COR-L47 (cell line): ENCODE results near the gene KRT83.

ENCODE experiments used
- DNase-seq: peaks from one replicate; lab custom pipeline; 2025; lab: John Stamatoyannopoulos, UW

KRT83 gene

GRCh38 chr12:52320784-52321400, at the start of gene KRT83:
TSS of gene KRT83 (minus strand) at chr12:52321398. CDS start at chr12:52321335, 63 bp downstream.
- no peak for DNase-seq

DNA sequence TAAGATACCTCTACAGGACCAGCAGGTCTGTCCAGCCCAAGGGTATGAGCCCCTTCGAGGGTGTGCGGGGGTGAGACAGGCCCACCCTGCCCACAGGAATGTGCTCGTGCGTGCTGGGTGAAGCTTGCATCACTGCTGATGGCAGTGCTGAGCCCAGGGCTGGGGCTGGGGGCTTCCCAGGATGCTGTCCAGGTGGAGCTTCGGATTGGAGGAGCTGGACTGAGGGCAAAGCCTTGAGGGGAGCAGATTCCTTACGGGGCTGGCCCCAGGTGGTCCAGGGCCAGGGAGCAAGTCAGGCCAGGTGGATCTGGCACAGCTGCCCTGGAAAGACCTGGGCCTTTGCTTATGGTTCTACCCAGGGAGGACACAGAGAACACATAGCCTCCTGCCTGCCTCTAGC, 48.6 kb upstream of the KRT83 start:
- DNase-seq = no peak

GRCh38 chr12:52369211-52369610, 48.0 kb upstream of the KRT83 start:
- no peak for DNase-seq

DNA sequence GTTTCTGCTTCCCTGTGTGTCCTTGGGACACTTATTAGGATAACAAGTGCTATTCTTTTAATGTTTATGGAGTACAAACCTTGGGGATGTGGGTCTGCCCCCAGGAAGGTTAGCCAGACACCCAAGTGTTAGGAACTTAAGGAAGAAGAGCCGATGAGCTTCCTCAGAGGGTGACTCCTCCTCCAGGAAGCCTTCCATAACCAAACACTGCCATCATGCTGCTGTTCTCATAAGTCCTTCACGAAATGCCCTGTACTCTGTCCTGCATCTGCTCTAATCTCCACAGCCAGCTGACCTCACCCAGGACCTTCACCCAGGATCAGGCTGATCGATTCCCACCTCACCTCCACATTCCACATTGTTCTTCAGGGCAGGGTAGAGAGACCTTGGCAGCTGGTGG, 47.3 kb upstream of the KRT83 start:
- no peak for DNase-seq

DNA sequence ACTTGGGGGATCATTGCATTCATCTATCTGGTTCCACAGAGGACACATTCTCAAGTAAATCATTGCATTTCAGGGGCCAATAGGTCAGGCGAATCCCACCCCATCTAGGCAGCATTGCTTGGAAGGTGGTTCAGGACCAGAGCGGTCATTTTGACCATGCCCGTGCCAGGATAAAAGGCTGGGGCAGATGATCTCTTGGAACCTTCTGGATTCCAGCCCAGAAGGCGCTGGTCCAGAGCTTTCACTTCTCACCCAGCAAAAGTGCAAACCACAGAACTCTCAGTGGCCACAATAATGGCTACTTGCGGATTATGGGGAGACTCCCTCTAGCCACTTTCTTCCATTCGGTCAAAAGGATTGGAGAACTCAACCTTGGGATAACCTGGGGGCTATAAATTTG, 46.7 kb upstream of the KRT83 start:
- no peak for DNase-seq

- no peak for DNase-seq
Observed at GRCh38 chr12:52366738-52367485, 45.7 kb upstream of the KRT83 start, which contains the start of gene KRT85. TSS of gene KRT85 (minus strand) at chr12:52367481. CDS start at chr12:52367405, 76 bp downstream.

DNA sequence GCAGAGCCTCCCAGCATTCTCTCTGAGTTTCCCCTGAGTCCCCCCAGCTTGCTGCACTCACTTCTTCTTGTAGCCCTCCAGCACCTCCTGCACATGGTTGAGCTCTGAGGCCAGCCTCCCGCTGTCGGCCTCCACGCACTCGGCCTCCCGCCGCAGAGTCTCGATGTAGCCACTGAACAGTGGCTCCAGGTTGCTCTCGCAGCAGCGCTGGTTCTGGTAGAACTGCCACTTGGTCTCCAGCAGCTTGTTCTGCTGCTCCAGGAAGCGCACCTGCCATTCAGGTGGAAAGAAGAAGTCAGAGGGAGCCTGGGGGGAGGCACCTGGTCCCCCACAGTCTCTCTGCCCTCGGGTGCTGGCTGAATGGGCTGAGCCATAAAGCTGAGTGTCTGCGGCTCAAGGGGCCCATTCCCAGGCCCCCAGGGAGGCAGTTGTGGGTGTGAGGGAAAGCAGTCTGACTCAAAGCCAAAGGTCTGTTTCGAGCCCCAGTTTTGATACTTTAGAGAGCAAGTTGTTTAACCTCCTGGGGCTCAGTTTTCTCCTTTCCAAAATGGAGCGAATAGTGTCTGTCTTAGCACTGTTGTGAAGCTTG, 43.8 kb upstream of the KRT83 start:
- no peak for DNase-seq

DNA sequence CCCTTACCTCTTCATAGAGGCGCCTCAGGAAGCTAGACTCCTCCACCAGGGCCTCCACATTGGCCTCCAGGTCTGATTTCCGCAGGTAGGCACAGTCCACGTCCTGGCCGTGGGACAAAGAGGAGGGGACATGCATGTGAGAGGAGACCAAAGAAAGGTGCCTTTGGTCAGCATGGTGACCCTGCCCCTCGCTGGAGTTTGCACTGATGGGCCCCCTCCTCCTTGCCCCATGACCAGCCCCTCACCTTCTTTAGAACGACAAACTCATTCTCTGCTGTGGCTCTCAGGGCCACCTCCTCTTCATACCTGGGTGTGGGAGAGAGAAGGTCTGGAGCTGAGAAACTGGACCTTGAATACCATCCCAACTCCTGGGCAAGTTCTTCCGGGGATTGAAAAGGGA, 42.9 kb upstream of the KRT83 start:
- DNase-seq = no peak

GRCh38 chr12:52363111-52363679, 42.0 kb upstream of the KRT83 start:
- DNase-seq = no peak

- DNase-seq = no peak
Observed at GRCh38 chr12:52362118-52362726, 41.0 kb upstream of the KRT83 start.

- DNase-seq = no peak
Observed at GRCh38 chr12:52361553-52361952, 40.4 kb upstream of the KRT83 start.

DNA sequence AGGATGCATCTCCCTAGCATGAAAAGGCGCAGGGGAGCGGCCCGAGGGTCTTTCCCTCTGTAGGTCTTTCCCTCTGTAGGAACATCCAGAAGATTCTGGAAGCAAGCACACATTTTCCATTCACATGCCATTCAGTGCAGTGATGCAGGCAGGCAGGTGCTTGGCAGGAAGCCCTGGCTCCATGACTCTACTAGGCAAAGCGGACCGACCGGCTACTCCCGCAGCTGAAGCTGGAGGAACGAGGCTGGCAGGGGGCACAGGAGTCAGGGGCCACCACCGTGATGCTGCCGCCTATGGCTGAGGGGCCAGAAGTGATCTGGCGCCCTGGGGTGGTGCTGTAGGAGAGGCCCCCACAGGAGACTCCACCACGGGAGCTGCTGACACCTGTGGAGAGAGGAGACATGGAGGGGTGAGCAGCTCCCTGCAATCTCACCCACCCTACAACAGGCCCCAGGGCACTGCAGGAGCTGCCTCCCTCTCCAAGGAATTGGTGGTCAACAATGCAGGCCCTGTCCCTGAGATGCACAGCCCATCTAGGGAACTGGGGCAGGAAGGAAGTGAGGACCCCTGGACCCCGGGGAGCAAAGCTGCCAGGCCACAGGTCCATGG, 39.6 kb upstream of the KRT83 start:
- no peak for DNase-seq

GRCh38 chr12:52360106-52360662, 39.0 kb upstream of the KRT83 start:
- DNase-seq = no peak

DNA sequence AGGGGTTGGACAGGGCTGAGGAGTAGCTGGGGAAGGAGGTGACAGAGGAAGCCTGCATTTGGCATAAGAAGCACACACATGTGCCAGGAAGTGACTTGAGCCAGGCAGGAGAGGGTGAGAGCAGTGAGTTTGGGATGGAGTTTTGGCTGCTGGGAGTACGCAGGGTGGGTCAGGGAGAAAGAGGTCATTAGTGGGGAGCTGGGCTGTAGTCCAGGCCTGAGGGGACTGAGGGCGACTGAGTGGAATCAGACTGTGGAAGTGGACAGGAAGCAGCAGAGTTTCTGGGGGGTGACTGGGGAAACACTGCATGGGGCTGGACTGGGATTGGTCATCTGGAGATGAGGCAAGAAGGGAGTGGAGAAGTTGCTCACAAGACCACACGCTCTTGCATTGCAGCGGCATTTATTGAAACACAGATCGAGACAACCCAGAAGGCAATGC, 38.4 kb upstream of the KRT83 start:
- DNase-seq = no peak

GRCh38 chr12:52358575-52359350, 37.6 kb upstream of the KRT83 start:
- peak; percentile 33 for DNase-seq

DNA sequence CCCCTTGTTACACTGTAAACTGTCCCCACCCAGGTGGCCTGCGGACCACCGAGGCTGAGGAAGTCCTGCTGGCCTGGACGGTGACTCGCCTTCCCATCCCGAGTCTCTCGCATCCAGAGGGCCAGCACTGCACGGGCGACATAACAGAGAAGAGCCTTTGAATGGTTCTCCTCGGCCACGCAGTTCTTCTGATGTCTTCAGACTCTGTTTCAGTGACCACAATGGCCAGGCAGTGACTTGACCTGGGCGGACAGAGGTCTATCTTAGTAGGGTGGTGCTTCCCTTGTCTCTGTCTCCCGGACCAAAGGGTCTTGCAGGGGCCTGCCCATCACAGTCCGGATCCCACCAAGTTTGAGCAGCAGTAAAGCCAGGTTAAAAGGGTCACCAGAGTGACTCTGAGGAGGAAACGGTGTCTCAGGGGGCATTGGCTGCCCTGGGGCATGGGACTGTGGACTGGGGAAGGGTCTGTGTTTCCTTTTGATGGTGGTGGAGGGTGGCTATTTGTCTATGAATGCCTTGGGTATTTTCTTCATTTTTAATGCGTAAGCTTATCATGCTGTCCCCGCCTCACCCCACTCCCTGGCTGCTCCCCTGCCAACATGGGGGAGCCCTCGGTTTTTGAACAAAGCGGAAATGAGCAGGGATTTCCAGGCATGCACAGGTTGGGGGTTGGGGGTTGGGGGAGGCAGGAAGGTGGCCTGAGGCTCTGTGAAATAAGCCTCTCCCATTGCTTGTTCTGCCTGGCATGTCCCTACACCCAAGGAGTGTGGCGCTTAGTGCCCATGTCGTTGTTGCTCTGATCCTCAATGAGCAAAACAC, 35.8 kb upstream of the KRT83 start:
- DNase-seq = no peak

DNA sequence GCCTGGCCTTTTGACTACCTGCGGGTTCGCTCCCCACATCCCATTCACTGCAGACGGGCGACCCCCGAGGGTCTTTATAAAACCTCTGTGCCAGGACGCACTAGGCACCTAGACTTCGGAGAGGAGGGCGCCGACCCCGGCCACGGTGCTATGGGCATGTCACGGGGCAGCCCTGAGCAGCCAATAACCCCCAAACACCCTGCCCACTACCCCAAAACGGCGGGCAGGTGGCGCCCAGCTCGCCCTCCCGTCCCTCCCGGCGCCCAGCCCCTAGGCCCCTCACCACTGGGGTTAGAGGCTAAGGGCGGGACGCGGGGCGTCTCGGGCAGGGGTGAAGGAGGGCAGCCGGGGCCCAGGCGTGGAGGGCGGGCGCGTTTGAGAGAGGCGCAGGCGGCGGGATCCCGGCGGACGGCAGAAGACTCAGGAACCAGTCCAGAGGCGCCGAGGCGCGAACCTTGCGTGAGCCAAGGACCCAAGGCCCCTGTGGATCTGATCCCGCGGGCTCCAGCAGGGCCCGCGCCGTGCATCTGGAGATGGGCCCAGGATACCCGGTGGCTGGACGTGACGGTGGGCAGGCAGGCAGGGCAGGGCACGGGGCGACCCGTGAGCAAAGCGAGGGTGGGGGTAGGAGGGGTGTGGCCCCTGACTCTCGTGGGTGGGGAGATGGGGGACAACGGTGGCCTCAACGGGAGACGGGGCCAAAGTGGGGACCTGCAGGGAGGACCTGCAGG, 35.0 kb upstream of the KRT83 start:
- DNase-seq = no peak

GRCh38 chr12:52355176-52355575, 34.0 kb upstream of the KRT83 start:
- no peak for DNase-seq

DNA sequence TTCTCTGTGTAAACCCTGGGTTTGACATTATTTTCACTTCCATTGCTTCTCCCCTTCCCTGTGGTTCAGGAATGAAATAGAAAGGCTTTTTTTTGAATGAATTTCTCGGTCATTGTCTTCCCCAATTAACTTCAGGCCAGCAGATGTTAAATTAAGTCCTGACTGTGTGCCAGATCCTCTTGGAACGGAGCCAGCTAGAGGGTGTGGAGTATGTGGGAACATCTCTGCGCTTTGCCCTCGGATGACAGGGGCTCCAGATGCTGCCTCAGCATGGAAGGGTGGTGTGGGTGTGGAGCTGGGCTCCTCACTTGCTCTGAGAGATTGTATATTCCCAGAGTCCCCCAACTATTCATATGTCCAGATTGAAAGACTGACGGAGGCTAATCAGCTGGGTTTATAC, 33.0 kb upstream of the KRT83 start:
- peak; percentile 63 for DNase-seq
